DMS53 treated with DMSO at 0.1 percent for 48 hours (cell line): ENCODE data around the gene STAB1.

ENCODE experiments used
- DNase-seq: peaks from one replicate; lab custom pipeline; 2025; ENCODE audit not compliant: unreplicated experiment; lab: John Stamatoyannopoulos, UW

Gene STAB1

GRCh38 chr3:52503788-52504424 lies 8.8 kb downstream of the STAB1 start:
- no peak for DNase-seq

- DNase-seq: no peak
These were observed 9.8 kb downstream of the STAB1 start for GRCh38 chr3:52504977-52505376.

DNA sequence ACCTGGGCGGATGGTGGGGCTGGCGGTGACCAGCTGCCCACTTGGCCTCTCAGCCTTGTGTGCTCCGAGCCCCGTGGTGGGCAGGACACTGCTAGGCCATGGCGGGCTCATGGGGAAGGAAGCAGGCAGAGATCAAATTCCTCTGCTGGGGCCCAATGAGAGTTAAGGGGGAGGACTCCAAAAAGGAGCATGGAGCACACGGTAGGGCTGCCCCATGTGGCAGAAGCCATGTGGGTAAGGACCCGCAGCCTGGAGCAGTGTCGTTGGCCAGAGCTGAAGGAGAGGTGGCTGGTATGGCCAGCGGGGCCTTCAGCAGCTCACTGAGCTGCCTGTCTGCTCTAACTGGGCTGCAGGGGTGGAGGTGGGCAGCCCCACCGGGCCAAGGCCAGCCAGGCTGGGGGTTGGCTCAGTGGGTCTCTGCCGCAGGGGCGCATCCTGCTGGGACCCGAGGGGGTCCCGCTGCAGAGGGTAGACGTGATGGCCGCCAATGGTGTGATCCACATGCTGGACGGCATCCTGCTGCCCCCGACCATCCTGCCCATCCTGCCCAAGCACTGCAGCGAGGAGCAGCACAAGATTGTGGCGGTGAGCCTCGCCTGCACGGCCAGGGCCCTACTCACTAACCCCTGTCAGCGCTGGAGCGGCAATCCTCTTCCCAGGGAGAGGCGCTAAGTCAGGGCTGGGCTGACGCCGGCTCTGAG lies 11.3 kb downstream of the STAB1 start:
- DNase-seq: no peak

- DNase-seq: peak; percentile 25
These were observed 12.2 kb downstream of the STAB1 start for GRCh38 chr3:52507359-52507758.

DNA sequence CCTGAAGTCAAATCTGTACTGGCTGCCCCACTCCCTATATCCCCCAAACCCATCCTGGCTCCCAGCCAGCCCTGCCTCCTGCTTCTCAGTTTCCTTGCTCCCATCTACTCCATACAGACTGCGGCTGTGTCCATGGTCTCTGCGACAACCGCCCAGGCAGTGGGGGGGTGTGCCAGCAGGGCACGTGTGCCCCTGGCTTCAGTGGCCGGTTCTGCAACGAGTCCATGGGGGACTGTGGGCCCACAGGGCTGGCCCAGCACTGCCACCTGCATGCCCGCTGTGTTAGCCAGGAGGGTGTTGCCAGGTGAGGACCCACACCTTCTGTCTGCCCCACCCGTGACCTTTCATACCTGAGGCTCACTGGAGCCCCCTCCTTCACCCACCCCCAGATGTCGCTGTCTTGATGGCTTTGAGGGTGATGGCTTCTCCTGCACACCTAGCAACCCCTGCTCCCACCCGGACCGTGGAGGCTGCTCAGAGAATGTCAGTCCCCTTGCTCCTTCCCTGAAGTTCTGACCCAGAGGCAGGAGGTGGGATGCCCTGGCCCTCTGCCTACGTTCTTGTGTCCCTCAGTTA lies 14.7 kb downstream of the STAB1 start:
- DNase-seq: no peak

DNA sequence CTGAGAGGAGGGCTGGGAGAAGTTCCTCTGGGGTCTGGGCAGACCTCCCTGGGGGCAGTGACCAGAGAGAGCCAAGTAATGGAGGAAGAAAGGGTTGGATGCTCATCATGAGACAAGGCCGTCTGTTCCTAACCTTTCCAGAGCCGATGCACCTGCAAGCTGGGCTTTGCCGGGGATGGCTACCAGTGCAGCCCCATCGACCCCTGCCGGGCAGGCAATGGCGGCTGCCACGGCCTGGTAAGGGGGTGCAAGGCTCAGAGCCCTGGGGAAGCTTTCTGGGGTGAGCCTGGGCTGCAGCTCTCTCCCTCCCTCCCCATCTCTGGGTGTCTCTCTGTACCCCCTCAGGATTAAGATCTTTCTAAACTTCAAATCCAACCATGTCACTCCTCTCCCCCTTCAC lies 16.4 kb downstream of the STAB1 start:
- no peak for DNase-seq

DNA sequence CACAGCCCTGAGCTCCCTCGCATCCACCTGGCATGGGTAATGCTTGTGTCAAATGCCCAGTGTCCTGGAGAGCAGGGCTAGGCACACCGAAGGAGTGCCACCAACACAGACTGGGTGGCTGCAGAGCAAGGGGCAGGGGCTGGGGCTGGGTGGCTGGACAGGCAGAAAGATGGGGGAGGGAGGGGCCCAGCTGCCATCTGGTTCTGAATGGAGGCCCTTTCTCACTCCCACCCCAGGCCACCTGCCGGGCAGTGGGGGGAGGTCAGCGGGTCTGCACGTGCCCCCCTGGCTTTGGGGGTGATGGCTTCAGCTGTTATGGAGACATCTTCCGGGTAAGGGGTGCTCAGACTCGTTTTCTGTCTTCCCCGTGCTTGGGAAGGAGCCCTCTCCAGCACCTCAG lies 17.0 kb downstream of the STAB1 start:
- DNase-seq: no peak

DNA sequence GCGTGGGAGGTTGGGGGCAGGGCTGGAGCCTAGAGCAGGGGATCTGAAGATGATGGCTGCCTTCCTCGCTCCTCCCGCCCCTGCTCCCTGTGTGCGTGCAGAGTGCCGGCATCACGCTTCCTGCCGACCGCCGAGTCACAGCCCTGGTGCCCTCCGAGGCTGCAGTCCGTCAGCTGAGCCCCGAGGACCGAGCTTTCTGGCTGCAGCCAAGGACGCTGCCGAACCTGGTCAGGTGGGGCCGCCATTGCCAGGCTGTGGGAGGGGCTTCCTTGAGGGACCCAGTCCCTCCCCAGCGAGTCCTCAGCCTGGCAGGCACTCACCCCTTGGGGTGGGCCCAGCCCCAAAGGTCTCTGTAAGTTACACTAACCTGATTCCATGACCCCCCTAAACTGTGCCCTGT lies 17.6 kb downstream of the STAB1 start:
- DNase-seq: no peak

- no peak for DNase-seq
These were observed 18.1 kb downstream of the STAB1 start for GRCh38 chr3:52513281-52513680.

- DNase-seq: no peak
These were observed 19.4 kb downstream of the STAB1 start for GRCh38 chr3:52514576-52514975.

GRCh38 chr3:52515192-52515591 lies 20.1 kb downstream of the STAB1 start:
- no peak for DNase-seq

- DNase-seq: no peak
These were observed 21.5 kb downstream of the STAB1 start for GRCh38 chr3:52516509-52517195.

DNA sequence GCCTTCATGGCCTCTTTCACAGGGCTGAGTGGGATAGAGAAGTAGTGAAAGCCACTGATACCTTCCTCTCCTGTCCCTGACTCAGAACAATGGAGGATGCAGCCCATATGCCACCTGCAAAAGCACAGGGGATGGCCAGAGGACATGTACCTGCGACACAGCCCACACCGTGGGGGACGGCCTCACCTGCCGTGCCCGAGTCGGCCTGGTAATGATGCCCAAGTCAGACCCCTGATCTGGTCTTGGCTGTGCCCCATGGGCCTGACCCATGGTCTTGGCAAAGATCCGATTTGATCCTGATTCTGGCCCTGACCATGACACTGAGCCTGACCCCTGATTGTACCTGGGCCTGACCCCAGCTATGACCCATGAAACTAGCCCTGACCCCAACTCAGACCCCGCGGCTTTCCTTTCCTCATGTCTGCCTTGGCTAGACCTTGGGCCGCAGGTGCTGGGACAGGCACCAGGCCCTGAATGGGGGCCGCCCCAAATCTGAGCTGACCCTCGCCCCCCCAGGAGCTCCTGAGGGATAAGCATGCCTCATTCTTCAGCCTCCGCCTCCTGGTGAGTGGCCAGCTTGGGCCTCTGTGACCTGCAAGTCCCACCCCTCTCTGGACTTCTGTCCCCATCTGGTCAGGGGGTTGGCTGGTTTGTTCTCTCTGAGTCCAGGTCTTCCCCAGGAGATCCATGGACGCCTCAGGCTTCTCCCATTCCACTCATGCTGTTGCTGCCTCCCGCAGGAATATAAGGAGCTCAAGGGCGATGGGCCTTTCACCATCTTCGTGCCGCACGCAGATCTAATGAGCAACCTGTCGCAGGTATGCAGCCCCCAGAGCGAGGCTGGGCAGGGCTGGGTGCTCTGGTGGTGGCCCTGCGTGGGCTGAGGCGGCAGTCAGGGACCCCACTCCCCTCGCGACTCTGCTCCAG lies 22.9 kb downstream of the STAB1 start:
- DNase-seq: no peak

- DNase-seq: no peak
These were observed 23.7 kb downstream of the STAB1 start for GRCh38 chr3:52518723-52519444.

GRCh38 chr3:52519445-52520140 lies 24.5 kb downstream of the STAB1 start:
- DNase-seq: no peak

GRCh38 chr3:52520141-52520667 lies 25.1 kb downstream of the STAB1 start:
- DNase-seq: no peak

DNA sequence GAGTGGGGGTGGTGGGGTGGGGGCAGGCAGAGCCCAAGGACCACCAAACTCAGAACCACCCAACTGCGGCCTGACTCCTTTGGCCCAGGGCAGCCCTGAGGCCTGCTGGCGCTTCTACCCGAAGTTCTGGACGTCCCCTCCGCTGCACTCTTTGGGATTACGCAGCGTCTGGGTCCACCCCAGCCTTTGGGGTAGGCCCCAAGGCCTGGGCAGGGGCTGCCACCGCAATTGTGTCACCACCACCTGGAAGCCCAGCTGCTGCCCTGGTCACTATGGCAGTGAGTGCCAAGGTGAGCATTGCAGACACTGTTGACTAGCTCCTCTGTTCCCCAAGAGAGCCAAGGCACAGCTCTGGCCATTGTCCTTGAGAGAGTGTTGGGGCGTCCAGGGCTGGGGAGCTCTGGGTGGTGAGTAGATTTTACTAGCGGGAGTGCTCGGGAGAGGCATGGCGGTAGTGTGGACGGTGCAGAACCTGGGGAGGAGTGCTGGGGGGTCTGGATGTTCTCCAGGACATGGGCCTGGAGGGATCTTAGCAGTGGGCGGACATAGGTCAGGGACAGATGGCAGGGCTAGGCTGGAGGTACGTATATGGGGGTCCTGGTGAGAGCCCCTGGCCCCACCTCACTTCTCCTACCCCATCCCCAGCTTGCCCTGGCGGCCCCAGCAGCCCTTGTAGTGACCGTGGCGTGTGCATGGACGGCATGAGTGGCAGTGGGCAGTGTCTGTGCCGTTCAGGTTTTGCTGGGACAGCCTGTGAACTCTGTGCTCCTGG lies 25.8 kb downstream of the STAB1 start:
- no peak for DNase-seq

- no peak for DNase-seq
These were observed 26.3 kb downstream of the STAB1 start for GRCh38 chr3:52521488-52521824.
